ENCODE results near the gene TAP2. TPM values are rescaled to one million over a fixed set of nuclear protein-coding genes. Genes with fewer than 3 reads are reported as not detected.
A peak's percentile ranks its signal among the peaks of the same experiment; 100 is the strongest.

The TAP2 gene
- total RNA-seq, 3 donors from 2014 or later: 7.7 to 18.0 (median 9.5) TPM

DNA sequence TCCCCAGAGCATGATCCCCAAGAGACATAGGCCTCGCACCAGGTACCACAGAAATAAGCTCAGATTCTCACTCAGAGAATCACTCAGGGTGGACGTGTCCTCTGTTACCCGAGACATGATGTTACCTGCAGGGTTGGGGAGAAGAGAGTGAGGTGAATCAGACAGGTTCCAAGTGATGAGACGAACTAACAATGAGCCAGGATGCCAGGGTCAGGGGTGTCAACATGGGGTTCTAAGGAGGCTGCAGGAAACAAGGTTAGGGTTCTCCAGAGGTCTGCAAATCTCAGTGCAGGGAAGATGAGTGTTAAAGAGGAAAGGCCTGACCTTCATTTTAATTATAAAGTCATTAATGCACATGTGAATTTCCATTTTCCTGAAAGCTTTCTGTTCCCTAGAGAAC lies 12.5 kb upstream of the TAP2 start:
- no peak for DNase-seq (ENCODE audit: low spot score in 2 of 2)
- peaks cover 4% of the 10 kb centered on the region for H3K36me3 ChIP-seq
- intact Hi-C loops (cut with DNase I; ENCODE audit: low total_unique reads): no loop called here
- H3K4me1 ChIP-seq: no peaks in the 10 kb centered on the region
- TF ChIP-seq POLR2AphosphoS5 (IDR thresholded peaks at IDR 0.05) (no peak), POLR2A (IDR thresholded peaks at IDR 0.05) (no peak)
- TF ChIP-seq, protein P1, sequence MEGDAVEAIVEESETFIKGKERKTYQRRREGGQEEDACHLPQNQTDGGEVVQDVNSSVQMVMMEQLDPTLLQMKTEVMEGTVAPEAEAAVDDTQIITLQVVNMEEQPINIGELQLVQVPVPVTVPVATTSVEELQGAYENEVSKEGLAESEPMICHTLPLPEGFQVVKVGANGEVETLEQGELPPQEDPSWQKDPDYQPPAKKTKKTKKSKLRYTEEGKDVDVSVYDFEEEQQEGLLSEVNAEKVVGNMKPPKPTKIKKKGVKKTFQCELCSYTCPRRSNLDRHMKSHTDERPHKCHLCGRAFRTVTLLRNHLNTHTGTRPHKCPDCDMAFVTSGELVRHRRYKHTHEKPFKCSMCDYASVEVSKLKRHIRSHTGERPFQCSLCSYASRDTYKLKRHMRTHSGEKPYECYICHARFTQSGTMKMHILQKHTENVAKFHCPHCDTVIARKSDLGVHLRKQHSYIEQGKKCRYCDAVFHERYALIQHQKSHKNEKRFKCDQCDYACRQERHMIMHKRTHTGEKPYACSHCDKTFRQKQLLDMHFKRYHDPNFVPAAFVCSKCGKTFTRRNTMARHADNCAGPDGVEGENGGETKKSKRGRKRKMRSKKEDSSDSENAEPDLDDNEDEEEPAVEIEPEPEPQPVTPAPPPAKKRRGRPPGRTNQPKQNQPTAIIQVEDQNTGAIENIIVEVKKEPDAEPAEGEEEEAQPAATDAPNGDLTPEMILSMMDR (IDR thresholded peaks at IDR 0.05): no peak
- no peak overlapping the region for H3K4me3 ChIP-seq
- H3K9me3 ChIP-seq: no peaks in the 10 kb centered on the region
- H3K27ac ChIP-seq: no peak overlapping the region
- no peaks in the 10 kb centered on the region for H3K27me3 ChIP-seq

DNA sequence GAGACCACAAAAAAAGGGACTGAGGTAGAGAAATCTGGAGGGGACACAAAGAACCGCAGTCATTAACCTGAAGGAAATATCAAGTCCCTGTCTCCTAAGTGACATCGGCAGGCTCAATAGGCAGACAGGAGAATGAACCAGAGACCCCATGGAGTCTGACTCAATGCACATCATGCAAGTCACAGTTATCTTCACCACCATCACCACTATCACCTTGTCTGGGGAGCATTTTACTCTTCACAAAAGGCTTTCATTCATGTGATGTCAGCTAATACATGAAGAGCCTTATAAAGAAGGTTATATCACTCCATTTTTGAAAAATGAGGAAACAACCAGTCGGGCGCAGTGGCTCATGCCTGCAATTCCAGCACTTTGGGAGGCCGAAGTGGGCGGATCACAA lies 10.6 kb upstream of the TAP2 start:
- H3K36me3 ChIP-seq: peaks cover 4% of the 10 kb centered on the region

DNA sequence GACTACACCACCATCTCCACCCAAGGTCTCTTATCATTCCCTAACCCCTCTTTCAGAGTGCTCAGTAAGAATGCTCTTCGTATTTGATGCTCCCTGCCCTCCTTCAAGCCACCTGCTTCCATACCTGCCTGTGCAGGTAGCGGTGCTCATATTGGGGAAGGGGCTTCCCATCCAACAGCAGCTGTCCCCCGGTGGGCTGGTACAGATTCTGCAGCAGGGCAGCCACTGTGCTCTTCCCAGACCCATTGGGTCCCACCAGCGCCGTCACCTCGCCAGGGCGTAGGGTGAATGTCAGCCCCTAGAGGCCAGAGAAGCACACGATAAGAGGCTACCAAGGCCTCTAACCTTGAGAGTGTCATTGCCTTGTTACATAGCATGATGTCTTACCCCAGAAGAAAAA lies 9.3 kb upstream of the TAP2 start:
- TF ChIP-seq POLR2A (IDR thresholded peaks at IDR 0.05) (no peak), POLR2AphosphoS5 (IDR thresholded peaks at IDR 0.05) (no peak)
- TF ChIP-seq, protein P1 (IDR thresholded peaks at IDR 0.05): no peak
- H3K4me3 ChIP-seq: no peak overlapping the region
- no peak overlapping the region for H3K27ac ChIP-seq
- intact Hi-C loops (cut with DNase I; ENCODE audit: low total_unique reads): no loop called here
- H3K36me3 ChIP-seq: peaks cover 4% of the 10 kb centered on the region
- peak in 1 of 2 donors; percentile 5 for DNase-seq (ENCODE audit: low spot score in 2 of 2)
- no peaks in the 10 kb centered on the region for H3K27me3 ChIP-seq
- H3K9me3 ChIP-seq: no peaks in the 10 kb centered on the region
- H3K4me1 ChIP-seq: peaks cover 0 to 5% of the 10 kb centered on the region in 2 donors

More for the DNA sequence above, 10.6 kb upstream of the TAP2 start:
- no peaks in the 10 kb centered on the region for H3K9me3 ChIP-seq
- no peaks in the 10 kb centered on the region for H3K4me1 ChIP-seq
- intact Hi-C loops (cut with DNase I; ENCODE audit: low total_unique reads): no loop called here
- no peak overlapping the region for H3K27ac ChIP-seq
- DNase-seq (ENCODE audit: low spot score in 2 of 2): peak in 1 of 2 donors; percentile 2
- H3K27me3 ChIP-seq: no peaks in the 10 kb centered on the region
- TF ChIP-seq POLR2A (IDR thresholded peaks at IDR 0.05) (no peak), POLR2AphosphoS5 (IDR thresholded peaks at IDR 0.05) (no peak)
- TF ChIP-seq, protein P1 (IDR thresholded peaks at IDR 0.05): no peak
- H3K4me3 ChIP-seq: no peak overlapping the region

DNA sequence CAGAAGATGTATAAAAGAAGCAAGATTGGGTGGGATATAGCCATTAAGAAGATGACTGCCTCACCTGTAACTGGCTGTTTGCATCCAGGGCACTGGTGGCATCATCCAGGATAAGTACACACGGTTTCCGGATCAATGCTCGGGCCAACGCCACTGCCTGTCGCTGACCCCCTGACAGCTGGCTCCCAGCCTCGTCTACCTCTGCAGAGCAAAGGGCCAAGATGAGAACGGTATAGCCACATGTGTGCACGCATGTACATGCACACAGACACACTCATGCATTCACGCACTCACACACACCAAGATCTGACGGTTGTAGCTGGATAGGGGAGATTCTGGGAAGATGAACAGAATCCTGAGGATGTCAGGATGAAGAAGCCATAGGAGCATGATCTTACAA lies 8.5 kb upstream of the TAP2 start:
- peaks cover 0 to 8% of the 10 kb centered on the region in 2 donors for H3K4me1 ChIP-seq
- intact Hi-C loops (cut with DNase I; ENCODE audit: low total_unique reads): no loop called here

DNA sequence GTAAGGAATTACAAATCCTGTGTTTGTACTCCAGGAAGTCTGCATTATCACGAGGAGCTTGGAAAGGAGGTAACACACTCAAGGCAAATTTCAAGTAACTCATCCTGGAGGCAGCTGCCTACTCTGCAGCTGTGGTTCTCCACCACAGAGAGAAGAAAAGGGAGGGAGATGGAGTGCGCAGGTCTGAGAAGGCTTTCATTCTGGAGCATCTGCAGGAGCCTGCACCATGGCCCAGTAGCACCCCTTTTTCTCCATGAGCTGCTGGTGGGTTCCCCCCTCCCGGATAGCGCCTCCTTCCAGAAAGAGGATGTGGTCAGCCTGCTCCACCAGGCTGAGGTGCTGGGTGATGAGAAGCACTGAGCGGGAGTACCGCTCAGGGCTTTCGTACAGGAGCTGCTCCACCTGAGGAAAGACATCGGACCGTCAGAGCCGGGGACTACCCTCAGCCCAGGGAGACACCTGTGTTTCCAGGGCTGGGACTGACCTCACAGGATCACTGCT lies 6.9 kb upstream of the TAP2 start:
- Histone ChIP-seq H3K4me1 (peaks cover 0 to 8% of the 10 kb centered on the region in 2 donors), H3K36me3 (peaks cover 4% of the 10 kb centered on the region), H3K27me3 (no peaks in the 10 kb centered on the region), H3K4me3 (peak overlapping the region in 2 of 3 donors; percentile 84 to 89), H3K9me3 (no peaks in the 10 kb centered on the region), H3K27ac (peak overlapping the region; percentile 92 to 97)
- TF ChIP-seq, protein P1 (IDR thresholded peaks at IDR 0.05): no peak
- TF ChIP-seq POLR2A (IDR thresholded peaks at IDR 0.05) (no peak), POLR2AphosphoS5 (IDR thresholded peaks at IDR 0.05) (no peak)
- DNase-seq (ENCODE audit: low spot score in 2 of 2): no peak
- intact Hi-C loops (cut with DNase I; ENCODE audit: low total_unique reads): no loop called here

More for the DNA sequence above, 8.5 kb upstream of the TAP2 start:
- peak in 1 of 2 donors; percentile 15 for DNase-seq (ENCODE audit: low spot score in 2 of 2)
- H3K36me3 ChIP-seq: peaks cover 4% of the 10 kb centered on the region
- no peaks in the 10 kb centered on the region for H3K27me3 ChIP-seq
- H3K9me3 ChIP-seq: no peaks in the 10 kb centered on the region
- H3K27ac ChIP-seq: no peak overlapping the region
- TF ChIP-seq, protein P1 (IDR thresholded peaks at IDR 0.05): no peak
- TF ChIP-seq POLR2AphosphoS5 (IDR thresholded peaks at IDR 0.05) (no peak), POLR2A (IDR thresholded peaks at IDR 0.05) (no peak)
- H3K4me3 ChIP-seq: no peak overlapping the region

All from breast epithelium (tissue), 4 donors.